K562 (cell line): Measurements from ENCODE around the gene PRC1. TPM values are rescaled to one million over a fixed set of nuclear protein-coding genes. Genes with fewer than 3 reads are reported as not detected.

Experiments
- CBFB ChIP-seq: sonication (generic); formaldehyde crosslinking; IDR thresholded peaks from 2 replicates; pipeline ENCODE4 v1.4.0; 2020; ENCODE audit warnings: mild to moderate bottlenecking, missing genetic modification reagents
- CHCHD3 ChIP-seq: fragments of 250-450 bp; sonication (Bioruptor Pico); IDR thresholded peaks from 2 replicates; pipeline ENCODE4 v2.1.2; 2022; ENCODE audit warnings: mild to moderate bottlenecking
- CTBP1 ChIP-seq: fragments of 450-650 bp; IDR thresholded peaks from 2 replicates; pipeline ENCODE4 v1.6.1; 2016; ENCODE audit warnings: borderline replicate concordance
- CTCFL ChIP-seq: IDR thresholded peaks from 2 replicates; pipeline ENCODE4 v1.6.1; 2011; ENCODE audit warnings: borderline replicate concordance, low read depth, mild to moderate bottlenecking, moderate library complexity, low read length; ENCODE audit not compliant: insufficient read depth, poor library complexity, severe bottlenecking
- E4F1 ChIP-seq: fragments of 250-450 bp; sonication (Bioruptor Pico); IDR thresholded peaks from 2 replicates; pipeline ENCODE4 v1.5.0; 2021; ENCODE audit warnings: mild to moderate bottlenecking, borderline replicate concordance
- FOXA3 ChIP-seq, 2 experiments: fragments of 450-650 bp in 1 of 2; sonication (generic) in 1 of 2; formaldehyde crosslinking; IDR thresholded peaks in 1 of 2; conservative IDR thresholded peaks in 1 of 2; 2 replicates each; pipeline versions ENCODE4 v1.4.0 to v1.8.0; 2020 to 2022; ENCODE audit warnings: mild to moderate bottlenecking in 2 of 2, missing genetic modification reagents in 1 of 2
- HDAC2 ChIP-seq: fragments of 450-650 bp; IDR thresholded peaks from 2 replicates; pipeline ENCODE4 v1.6.1; 2016; ENCODE audit warnings: mild to moderate bottlenecking
- JUND ChIP-seq, 2 experiments: IDR thresholded peaks; 2 replicates in 1 of 2; 3 replicates in 1 of 2; pipeline ENCODE4 v1.6.1; 2011; ENCODE audit warnings: borderline replicate concordance in 2 of 2, low read depth in 2 of 2, low read length in 2 of 2, improper control_type of control experiment in 1 of 2, missing biosample characterization in 1 of 2, missing genetic modification characterization in 1 of 2, missing genetic modification reagents in 1 of 2
- MAX ChIP-seq: sonication (generic); formaldehyde crosslinking; IDR thresholded peaks from 2 replicates; pipeline ENCODE4 v1.9.0; 2022; ENCODE audit warnings: mild to moderate bottlenecking, missing genetic modification reagents
- RNF2 ChIP-seq: sonication (generic); IDR thresholded peaks from 2 replicates; pipeline ENCODE4 v1.6.1; 2016
- SRSF9 ChIP-seq: fragments of 200-400 bp; formaldehyde crosslinking; IDR thresholded peaks from 2 replicates; pipeline ENCODE4 v1.6.1; 2017; ENCODE audit warnings: low read depth, low read length, borderline replicate concordance
- TAF9B ChIP-seq: fragments of 450-650 bp; IDR thresholded peaks from 2 replicates; pipeline ENCODE4 v1.6.1; 2018; ENCODE audit warnings: mild to moderate bottlenecking; ENCODE audit not compliant: partially characterized antibody
- TAL1 ChIP-seq: fragments of 450-650 bp; IDR thresholded peaks from 2 replicates; pipeline ENCODE4 v1.6.1; 2016; ENCODE audit warnings: mild to moderate bottlenecking
- TBL1XR1 ChIP-seq, 2 experiments: IDR thresholded peaks; 2 replicates each; pipeline ENCODE4 v1.6.1; 2012; ENCODE audit warnings: improper control_type of control experiment in 2 of 2, low read length in 2 of 2, mild to moderate bottlenecking in 1 of 2
- ZBED1 ChIP-seq: IDR thresholded peaks from 2 replicates; pipeline ENCODE4 v1.6.1; 2014
- ZFP1 ChIP-seq: fragments of 450-650 bp; formaldehyde crosslinking; IDR thresholded peaks from 2 replicates; pipeline ENCODE4 v1.4.0; 2020; ENCODE audit warnings: mild to moderate bottlenecking, mixed read lengths
- ZNF165 ChIP-seq: fragments of 250-450 bp; sonication (Bioruptor Pico); IDR thresholded peaks from 2 replicates; pipeline ENCODE4 v1.4.0; 2020; ENCODE audit warnings: borderline replicate concordance
- ZNF217 ChIP-seq: sonication (generic); formaldehyde crosslinking; IDR thresholded peaks from 2 replicates; pipeline ENCODE4 v1.8.0; 2022; ENCODE audit warnings: mild to moderate bottlenecking, missing genetic modification reagents
- ZNF41 ChIP-seq: fragments of 250-450 bp; sonication (Bioruptor Pico); conservative IDR thresholded peaks from 2 replicates; pipeline ENCODE4 v1.4.0; 2020; ENCODE audit warnings: mild to moderate bottlenecking
- ZNF707 ChIP-seq: fragments of 250-450 bp; sonication (Bioruptor Pico); conservative IDR thresholded peaks from 2 replicates; pipeline ENCODE4 v1.8.0; 2022; ENCODE audit warnings: inconsistent platforms, mild to moderate bottlenecking, moderate library complexity
- ZZZ3 ChIP-seq: fragments of 450-650 bp; IDR thresholded peaks from 2 replicates; pipeline ENCODE4 v1.6.1; 2016; ENCODE audit warnings: antibody characterized with exemption, mild to moderate bottlenecking, moderate library complexity
- polyA plus RNA-seq, 8 experiments: library from polyadenylated mRNA; depleted of rRNA in 4 of 8; stranded (reverse) in 5 of 8; unstranded in 3 of 8; fragments of >200 nt; fragmentation: Nextera tagmentation in 2 of 8; fragmentation: Illumina TruSeq in 1 of 8; extraction: Ambion mirVana in 2 of 8; extraction: Trizol in 1 of 8; gene quantifications; 2 replicates each; pipeline versions ENCODE4 v1.2.1 to v1.2.3, GENCODE V29; 2011 to 2014; ENCODE audit warnings: inconsistent platforms in 1 of 8, missing spikeins in 1 of 8
- total RNA-seq, 7 experiments: library from RNA; depleted of rRNA in 6 of 7; stranded (reverse); fragments of >200 nt in 6 of 7; fragmentation: Illumina TruSeq in 2 of 7; extraction: Trizol in 2 of 7; gene quantifications; 2 replicates each; pipeline versions ENCODE4 v1.2.1 to v1.2.3, GENCODE V29; 2011 to 2021; ENCODE audit warnings: low replicate concordance in 1 of 7
- TF ChIP-seq, protein P1 (sequence below): fragments of 200-400 bp; formaldehyde crosslinking; IDR thresholded peaks from 2 replicates; pipeline ENCODE4 v1.6.1; 2017; ENCODE audit warnings: mild to moderate bottlenecking, low read depth, low read length, moderate library complexity

Gene PRC1
- total and polyA plus RNA-seq, 9 of the 15 experiments (the other 6 are each of a cell fraction or from before 2014, with no cell fraction given), result 156 to 391 (median 240) TPM

DNA sequence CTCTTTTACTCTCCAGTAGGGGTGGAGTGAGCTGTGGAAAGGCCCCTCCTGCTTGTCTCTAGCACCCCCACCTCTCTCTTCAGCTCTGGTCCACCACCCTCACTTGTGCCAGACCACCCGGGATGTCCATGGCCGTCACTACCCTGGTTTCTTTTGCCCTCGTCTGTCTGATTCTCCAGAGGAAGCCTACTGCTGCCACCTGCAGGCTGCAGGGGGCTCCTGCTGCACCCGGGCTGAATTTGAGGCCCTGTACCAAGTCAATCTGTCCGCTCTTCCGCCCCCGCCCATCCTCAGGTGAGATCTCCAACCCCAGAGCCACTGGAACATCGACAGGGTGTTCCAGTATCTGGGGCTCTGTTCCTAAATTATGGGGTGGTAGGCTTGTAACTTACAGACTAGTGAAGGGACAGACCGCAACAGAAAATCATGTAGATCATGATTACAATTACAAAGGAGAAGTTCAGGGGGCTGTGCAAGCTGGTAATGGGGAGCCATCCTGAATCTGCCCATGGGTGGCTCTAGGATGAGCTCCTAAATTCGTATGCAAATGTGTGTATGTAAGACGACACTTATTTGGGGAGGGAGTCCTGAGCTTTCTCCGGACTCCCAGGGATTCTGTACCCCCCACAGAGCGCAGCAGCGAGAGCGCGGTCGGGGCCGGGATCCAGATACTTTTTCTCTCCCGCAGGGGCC is 59.9 kb downstream of the PRC1 start (continued):
- TF ChIP-seq CTCFL, result peak; percentile 14
- no peak for TF ChIP-seq ZNF217 (CRISPR knock-in tag)
- peak; percentile 72; the same call in 1 of the 2 replicates for TF ChIP-seq CTBP1
- no peak for TF ChIP-seq SRSF9
- no peak for TF ChIP-seq ZFP1 (CRISPR knock-in tag)
- TF ChIP-seq E4F1 (CRISPR knock-in tag), result no peak
- peak; percentile 42; the same call in 1 of the 2 replicates for TF ChIP-seq JUND (IDR thresholded peaks at IDR 0.05; ENCODE audit: borderline replicate concordance, low read depth, low read length)
- peak; percentile 28; the same call in 1 of the 3 replicates for TF ChIP-seq JUND (tag; IDR thresholded peaks at IDR 0.05; ENCODE audit: borderline replicate concordance, low read depth, low read length)
- TF ChIP-seq ZNF165 (CRISPR knock-in tag), result no peak
- TF ChIP-seq ZNF41 (CRISPR knock-in tag), result no peak
- no peak for TF ChIP-seq HDAC2
- no peak for TF ChIP-seq CHCHD3 (CRISPR knock-in tag)
- no peak for TF ChIP-seq CBFB (CRISPR knock-in tag)
- TF ChIP-seq ZNF707, result no peak
- 0 out of 4 replicates have a peak, but pooled peaks of 1 of the 2 experiments have one; percentile 14 for TF ChIP-seq FOXA3 (CRISPR knock-in tag; conservative IDR thresholded peaks at IDR 0.05 in 1 of 2, IDR thresholded peaks at IDR 0.05 in 1 of 2)
- TF ChIP-seq TBL1XR1 (IDR thresholded peaks at IDR 0.05; ENCODE audit: low read length in 2 of 2), result peak in 1 of 2 experiments; percentile 51; a peak in 1 of 4 replicates
- no peak for TF ChIP-seq ZBED1
- no peak for TF ChIP-seq ZZZ3
- TF ChIP-seq, protein P1, sequence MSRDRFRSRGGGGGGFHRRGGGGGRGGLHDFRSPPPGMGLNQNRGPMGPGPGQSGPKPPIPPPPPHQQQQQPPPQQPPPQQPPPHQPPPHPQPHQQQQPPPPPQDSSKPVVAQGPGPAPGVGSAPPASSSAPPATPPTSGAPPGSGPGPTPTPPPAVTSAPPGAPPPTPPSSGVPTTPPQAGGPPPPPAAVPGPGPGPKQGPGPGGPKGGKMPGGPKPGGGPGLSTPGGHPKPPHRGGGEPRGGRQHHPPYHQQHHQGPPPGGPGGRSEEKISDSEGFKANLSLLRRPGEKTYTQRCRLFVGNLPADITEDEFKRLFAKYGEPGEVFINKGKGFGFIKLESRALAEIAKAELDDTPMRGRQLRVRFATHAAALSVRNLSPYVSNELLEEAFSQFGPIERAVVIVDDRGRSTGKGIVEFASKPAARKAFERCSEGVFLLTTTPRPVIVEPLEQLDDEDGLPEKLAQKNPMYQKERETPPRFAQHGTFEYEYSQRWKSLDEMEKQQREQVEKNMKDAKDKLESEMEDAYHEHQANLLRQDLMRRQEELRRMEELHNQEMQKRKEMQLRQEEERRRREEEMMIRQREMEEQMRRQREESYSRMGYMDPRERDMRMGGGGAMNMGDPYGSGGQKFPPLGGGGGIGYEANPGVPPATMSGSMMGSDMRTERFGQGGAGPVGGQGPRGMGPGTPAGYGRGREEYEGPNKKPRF, result no peak
- TF ChIP-seq TAF9B, result no peak
- no peak for TF ChIP-seq MAX (CRISPR knock-in tag)
- TF ChIP-seq RNF2, result no peak
- TF ChIP-seq TAL1, result no peak
